ENCODE results near the gene RGL1. TPM values are rescaled to one million over a fixed set of nuclear protein-coding genes. Genes with fewer than 3 reads are reported as not detected.

Gene RGL1
- total RNA-seq, 1 donor from 2014 or later, result 3.0 TPM

GRCh38 chr1:183965726-183966125 lies 160.8 kb downstream of the RGL1 start:
- no peak for DNase-seq
- ChIA-PET CTCF (no interaction called here), POLR2A (no interaction called here)
- no peak for ATAC-seq (ENCODE audit: low read depth)
- Mint-ChIP-seq H3K9me3 (no peaks in the 10 kb centered on the region), H3K4me3 (no peak overlapping the region), H3K4me1 (no peaks in the 10 kb centered on the region), H3K36me3 (ENCODE audit: low read depth) (no peaks in the 10 kb centered on the region), H3K27me3 (peaks cover 32% of the 10 kb centered on the region), H3K27ac (no peak overlapping the region)
- intact Hi-C loops (cut with micrococcal nuclease), result no loop called here
- TF ChIP-seq, protein P1, sequence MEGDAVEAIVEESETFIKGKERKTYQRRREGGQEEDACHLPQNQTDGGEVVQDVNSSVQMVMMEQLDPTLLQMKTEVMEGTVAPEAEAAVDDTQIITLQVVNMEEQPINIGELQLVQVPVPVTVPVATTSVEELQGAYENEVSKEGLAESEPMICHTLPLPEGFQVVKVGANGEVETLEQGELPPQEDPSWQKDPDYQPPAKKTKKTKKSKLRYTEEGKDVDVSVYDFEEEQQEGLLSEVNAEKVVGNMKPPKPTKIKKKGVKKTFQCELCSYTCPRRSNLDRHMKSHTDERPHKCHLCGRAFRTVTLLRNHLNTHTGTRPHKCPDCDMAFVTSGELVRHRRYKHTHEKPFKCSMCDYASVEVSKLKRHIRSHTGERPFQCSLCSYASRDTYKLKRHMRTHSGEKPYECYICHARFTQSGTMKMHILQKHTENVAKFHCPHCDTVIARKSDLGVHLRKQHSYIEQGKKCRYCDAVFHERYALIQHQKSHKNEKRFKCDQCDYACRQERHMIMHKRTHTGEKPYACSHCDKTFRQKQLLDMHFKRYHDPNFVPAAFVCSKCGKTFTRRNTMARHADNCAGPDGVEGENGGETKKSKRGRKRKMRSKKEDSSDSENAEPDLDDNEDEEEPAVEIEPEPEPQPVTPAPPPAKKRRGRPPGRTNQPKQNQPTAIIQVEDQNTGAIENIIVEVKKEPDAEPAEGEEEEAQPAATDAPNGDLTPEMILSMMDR (IDR thresholded peaks at IDR 0.05), result no peak

DNA sequence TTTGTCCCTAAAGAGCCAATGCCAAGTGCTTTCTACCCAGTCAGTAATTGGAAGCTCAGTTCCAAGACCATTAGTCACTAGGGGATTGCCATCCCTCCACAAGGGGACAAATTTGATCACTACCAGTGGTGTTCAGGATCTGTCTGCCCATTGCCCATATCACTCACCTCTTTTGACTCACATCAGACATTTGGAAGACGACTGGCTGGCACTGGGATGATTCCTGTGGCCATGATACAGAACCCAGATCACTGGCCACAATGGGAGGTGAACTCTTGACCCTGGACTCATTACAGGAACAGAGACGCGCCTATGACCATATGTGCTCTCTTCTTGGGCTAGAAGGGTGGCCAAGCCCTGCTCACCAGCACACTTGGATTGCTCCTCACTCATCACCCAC lies 161.6 kb downstream of the RGL1 start:
- DNase-seq (no peak), ATAC-seq (ENCODE audit: low read depth) (no peak)
- H3K4me3 Mint-ChIP-seq, result no peak overlapping the region
- no peak overlapping the region for H3K27ac Mint-ChIP-seq
- H3K9me3 Mint-ChIP-seq, result no peaks in the 10 kb centered on the region
- intact Hi-C loops (cut with micrococcal nuclease), result no loop called here
- no peaks in the 10 kb centered on the region for H3K36me3 Mint-ChIP-seq (ENCODE audit: low read depth)
- TF ChIP-seq, protein P1 (IDR thresholded peaks at IDR 0.05), result no peak
- peaks cover 34% of the 10 kb centered on the region for H3K27me3 Mint-ChIP-seq
- POLR2A ChIA-PET, result no interaction called here
- CTCF ChIA-PET, result no interaction called here
- H3K4me1 Mint-ChIP-seq, result no peaks in the 10 kb centered on the region

GRCh38 chr1:183967914-183968313 lies 163.0 kb downstream of the RGL1 start:
- H3K4me1 Mint-ChIP-seq, result no peaks in the 10 kb centered on the region
- no peak for ATAC-seq (ENCODE audit: low read depth)
- intact Hi-C loops (cut with micrococcal nuclease), result no loop called here
- no peak overlapping the region for H3K4me3 Mint-ChIP-seq
- no peak overlapping the region for H3K27ac Mint-ChIP-seq
- no peak for DNase-seq
- H3K27me3 Mint-ChIP-seq, result peaks cover 27% of the 10 kb centered on the region
- ChIA-PET CTCF (no interaction called here), POLR2A (no interaction called here)
- no peaks in the 10 kb centered on the region for H3K36me3 Mint-ChIP-seq (ENCODE audit: low read depth)
- TF ChIP-seq, protein P1 (IDR thresholded peaks at IDR 0.05), result no peak
- no peaks in the 10 kb centered on the region for H3K9me3 Mint-ChIP-seq

DNA sequence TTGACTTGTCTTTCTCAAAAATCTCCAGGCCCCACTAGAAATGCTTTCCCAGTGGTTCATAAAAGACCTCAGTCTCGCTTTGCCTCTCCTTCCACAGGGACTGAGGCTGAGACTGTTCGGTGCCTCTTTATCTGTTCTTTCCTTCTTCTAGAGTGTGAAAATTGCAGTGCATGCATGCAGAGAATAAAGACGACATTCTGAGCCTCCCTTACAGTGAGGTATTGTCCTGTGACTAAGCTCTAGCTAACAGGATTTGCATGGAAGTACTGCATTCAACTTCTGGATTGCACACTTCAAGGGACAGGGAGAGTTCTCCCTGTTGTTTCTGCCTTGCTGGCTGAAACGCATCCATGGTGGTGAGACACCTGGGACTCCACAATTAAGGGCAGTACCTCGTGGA lies 163.5 kb downstream of the RGL1 start:
- no peak overlapping the region for H3K4me3 Mint-ChIP-seq
- TF ChIP-seq, protein P1 (IDR thresholded peaks at IDR 0.05), result no peak
- CTCF ChIA-PET, result no interaction called here
- H3K27ac Mint-ChIP-seq, result no peak overlapping the region
- ATAC-seq (ENCODE audit: low read depth) (no peak), DNase-seq (no peak)
- POLR2A ChIA-PET, result no interaction called here
- no peaks in the 10 kb centered on the region for H3K9me3 Mint-ChIP-seq
- H3K36me3 Mint-ChIP-seq (ENCODE audit: low read depth), result no peaks in the 10 kb centered on the region
- no peaks in the 10 kb centered on the region for H3K4me1 Mint-ChIP-seq
- peaks cover 25% of the 10 kb centered on the region for H3K27me3 Mint-ChIP-seq
- intact Hi-C loops (cut with micrococcal nuclease), result no loop called here

DNA sequence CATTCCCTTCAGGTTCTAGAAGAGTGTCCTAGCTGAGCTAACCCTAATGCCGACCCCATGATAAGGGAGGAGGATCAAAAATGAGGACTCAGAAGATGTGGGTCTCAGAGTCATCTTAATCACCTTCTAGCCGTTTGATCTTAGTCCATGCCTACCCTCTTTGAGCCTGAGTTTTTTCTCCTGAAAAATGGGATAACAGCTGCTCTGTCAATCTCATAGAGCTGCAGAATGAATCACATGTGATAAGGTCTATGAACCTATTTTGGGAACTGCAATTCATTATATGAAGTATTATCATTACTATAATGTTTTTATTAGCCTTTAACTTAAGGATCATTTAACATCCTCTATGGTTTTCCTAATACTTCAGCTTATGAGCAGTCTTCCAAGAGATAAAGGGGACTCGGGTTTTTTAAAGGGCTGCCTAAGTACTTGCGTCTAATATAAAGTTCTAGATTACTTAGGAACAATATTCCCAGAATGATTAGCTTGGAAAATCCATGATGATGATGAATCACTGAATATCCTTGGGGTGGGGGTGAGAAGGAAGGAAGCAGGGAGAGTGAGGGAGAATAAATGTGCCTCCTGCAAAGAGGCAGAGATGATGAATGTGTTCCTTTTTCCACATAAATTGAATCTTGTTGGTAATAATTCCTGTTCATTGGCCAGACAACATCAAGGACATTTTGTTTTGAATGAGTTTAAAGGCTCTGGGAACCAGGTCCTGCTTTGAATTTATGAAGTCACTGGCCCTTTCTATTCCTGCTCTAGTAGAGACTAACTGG lies 165.8 kb downstream of the RGL1 start:
- no peak for DNase-seq
- Mint-ChIP-seq H3K4me3 (no peak overlapping the region), H3K27ac (no peak overlapping the region), H3K27me3 (peaks cover 19% of the 10 kb centered on the region), H3K36me3 (ENCODE audit: low read depth) (no peaks in the 10 kb centered on the region), H3K9me3 (no peaks in the 10 kb centered on the region), H3K4me1 (no peaks in the 10 kb centered on the region)
- CTCF ChIA-PET, result no interaction called here
- ATAC-seq (ENCODE audit: low read depth), result no peak
- intact Hi-C loops (cut with micrococcal nuclease), result no loop called here
- POLR2A ChIA-PET, result no interaction called here
- TF ChIP-seq, protein P1 (IDR thresholded peaks at IDR 0.05), result no peak
